Endothelial cell (in vitro differentiated cells): ENCODE results near the gene CALML4. TPM values are rescaled to one million over a fixed set of nuclear protein-coding genes. Genes with fewer than 3 reads are reported as not detected.
A peak's percentile ranks its signal among the peaks of the same experiment; 100 is the strongest.

ENCODE experiments used
- DNase-seq: peaks from one replicate; pipeline ENCODE4 v3.0.0; 2021; ENCODE audit warnings: low spot score
- H3K27ac Mint-ChIP-seq: one replicate; pipeline ENCODE4 v1.8.0; 2021; ENCODE audit warnings: mixed read lengths, inconsistent platforms; ENCODE audit not compliant: unreplicated experiment
- H3K27me3 Mint-ChIP-seq: one replicate; pipeline ENCODE4 v1.8.0; 2021; ENCODE audit warnings: mild to moderate bottlenecking, moderate library complexity, mixed read lengths, inconsistent platforms; ENCODE audit not compliant: unreplicated experiment
- H3K36me3 Mint-ChIP-seq: one replicate; pipeline ENCODE4 v1.8.0; 2021; ENCODE audit warnings: mild to moderate bottlenecking, low read depth, mixed read lengths, inconsistent platforms; ENCODE audit not compliant: unreplicated experiment
- H3K4me1 Mint-ChIP-seq: one replicate; pipeline ENCODE4 v1.8.0; 2021; ENCODE audit warnings: mild to moderate bottlenecking, mixed read lengths, inconsistent platforms; ENCODE audit not compliant: unreplicated experiment
- H3K4me3 Mint-ChIP-seq: one replicate; pipeline ENCODE4 v1.8.0; 2021; ENCODE audit warnings: mild to moderate bottlenecking, mixed read lengths, inconsistent platforms; ENCODE audit not compliant: unreplicated experiment
- H3K9me3 Mint-ChIP-seq: one replicate; pipeline ENCODE4 v1.8.0; 2021; ENCODE audit warnings: mixed read lengths, inconsistent platforms; ENCODE audit not compliant: unreplicated experiment
- total RNA-seq: library from RNA; stranded (reverse); fragmentation: NEBNext Ultra II Directional; extraction: Animal tissue kit (Norgen Biotek cat#: 25700); gene quantifications from one replicate; pipeline ENCODE4 v1.2.1, GENCODE V29; 2021; ENCODE audit not compliant: unreplicated experiment
- TF ChIP-seq, protein P1 (sequence below): fragments of 200-600 bp; sonication (generic); IDR thresholded peaks from one replicate; pipeline ENCODE4 v1.5.0; 2021; ENCODE audit warnings: antibody characterized with exemption; ENCODE audit not compliant: unreplicated experiment

CALML4 gene
- total RNA-seq, 1 donor from 2014 or later: 11.0 TPM

GRCh38 chr15:68195336-68196112, 9.6 kb downstream of the CALML4 start:
- Mint-ChIP-seq H3K27ac (no peak overlapping the region), H3K9me3 (no peaks in the 10 kb centered on the region), H3K36me3 (peaks cover 31% of the 10 kb centered on the region), H3K4me1 (peaks cover 24% of the 10 kb centered on the region), H3K4me3 (no peak overlapping the region), H3K27me3 (peaks cover 9% of the 10 kb centered on the region)
- TF ChIP-seq, protein P1, sequence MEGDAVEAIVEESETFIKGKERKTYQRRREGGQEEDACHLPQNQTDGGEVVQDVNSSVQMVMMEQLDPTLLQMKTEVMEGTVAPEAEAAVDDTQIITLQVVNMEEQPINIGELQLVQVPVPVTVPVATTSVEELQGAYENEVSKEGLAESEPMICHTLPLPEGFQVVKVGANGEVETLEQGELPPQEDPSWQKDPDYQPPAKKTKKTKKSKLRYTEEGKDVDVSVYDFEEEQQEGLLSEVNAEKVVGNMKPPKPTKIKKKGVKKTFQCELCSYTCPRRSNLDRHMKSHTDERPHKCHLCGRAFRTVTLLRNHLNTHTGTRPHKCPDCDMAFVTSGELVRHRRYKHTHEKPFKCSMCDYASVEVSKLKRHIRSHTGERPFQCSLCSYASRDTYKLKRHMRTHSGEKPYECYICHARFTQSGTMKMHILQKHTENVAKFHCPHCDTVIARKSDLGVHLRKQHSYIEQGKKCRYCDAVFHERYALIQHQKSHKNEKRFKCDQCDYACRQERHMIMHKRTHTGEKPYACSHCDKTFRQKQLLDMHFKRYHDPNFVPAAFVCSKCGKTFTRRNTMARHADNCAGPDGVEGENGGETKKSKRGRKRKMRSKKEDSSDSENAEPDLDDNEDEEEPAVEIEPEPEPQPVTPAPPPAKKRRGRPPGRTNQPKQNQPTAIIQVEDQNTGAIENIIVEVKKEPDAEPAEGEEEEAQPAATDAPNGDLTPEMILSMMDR: no peak
- DNase-seq: no peak

DNA sequence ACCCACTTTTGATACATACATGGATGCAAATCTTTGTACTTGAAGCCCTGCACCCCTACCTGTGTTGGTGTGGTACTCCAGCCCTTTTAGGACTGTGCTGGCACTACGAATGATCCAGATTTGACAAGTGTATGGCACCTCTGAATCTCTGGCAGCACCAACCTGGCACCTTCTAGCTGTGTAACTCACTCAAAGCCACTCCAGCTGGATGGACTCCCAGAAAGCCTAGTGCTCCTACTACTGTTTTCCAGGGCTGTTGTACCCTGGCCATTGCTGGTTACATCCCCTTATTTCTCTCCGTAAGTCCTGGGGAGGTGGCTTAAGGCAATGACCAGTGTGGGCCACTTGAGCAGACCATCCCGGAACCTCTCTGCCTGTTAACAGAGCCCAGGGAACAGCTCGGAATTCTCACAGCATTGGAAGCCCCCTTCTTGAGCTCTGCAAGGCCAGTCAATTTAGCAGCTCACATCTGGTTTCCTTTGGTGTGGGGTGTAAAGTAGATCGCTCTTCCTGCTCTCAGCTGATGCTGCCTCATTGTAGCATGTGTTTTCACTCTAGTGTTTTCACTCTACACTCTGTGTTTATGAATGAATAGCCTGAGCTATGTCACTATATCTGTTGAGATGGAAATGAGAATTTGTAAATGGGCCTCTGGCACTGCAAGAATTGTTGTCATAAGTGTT, 12.2 kb downstream of the CALML4 start:
- peaks cover 7% of the 10 kb centered on the region for H3K27me3 Mint-ChIP-seq
- no peak for DNase-seq
- TF ChIP-seq, protein P1: no peak
- H3K9me3 Mint-ChIP-seq: no peaks in the 10 kb centered on the region
- H3K4me3 Mint-ChIP-seq: peak overlapping the region; percentile 15
- H3K27ac Mint-ChIP-seq: peak overlapping the region; percentile 34
- H3K4me1 Mint-ChIP-seq: peaks cover 14% of the 10 kb centered on the region
- peaks cover 32% of the 10 kb centered on the region for H3K36me3 Mint-ChIP-seq

- H3K9me3 Mint-ChIP-seq: no peaks in the 10 kb centered on the region
- peak overlapping the region; percentile 5 for H3K4me3 Mint-ChIP-seq
- peaks cover 33% of the 10 kb centered on the region for H3K36me3 Mint-ChIP-seq
- H3K27ac Mint-ChIP-seq: peak overlapping the region; percentile 34
- TF ChIP-seq, protein P1: no peak
- peaks cover 5% of the 10 kb centered on the region for H3K27me3 Mint-ChIP-seq
- DNase-seq: no peak
- peaks cover 6% of the 10 kb centered on the region for H3K4me1 Mint-ChIP-seq
Measured at GRCh38 chr15:68192117-68192516, 13.0 kb downstream of the CALML4 start.

- H3K4me1 Mint-ChIP-seq: peaks cover 5% of the 10 kb centered on the region
- no peak for DNase-seq
- TF ChIP-seq, protein P1: no peak
- H3K9me3 Mint-ChIP-seq: no peaks in the 10 kb centered on the region
- peaks cover 32% of the 10 kb centered on the region for H3K36me3 Mint-ChIP-seq
- H3K27ac Mint-ChIP-seq: no peak overlapping the region
- H3K4me3 Mint-ChIP-seq: no peak overlapping the region
- peaks cover 5% of the 10 kb centered on the region for H3K27me3 Mint-ChIP-seq
Measured at GRCh38 chr15:68191555-68191954, 13.6 kb downstream of the CALML4 start.

- H3K36me3 Mint-ChIP-seq: peaks cover 36% of the 10 kb centered on the region
- peaks cover 5% of the 10 kb centered on the region for H3K27me3 Mint-ChIP-seq
- no peak for DNase-seq
- TF ChIP-seq, protein P1: no peak
- peaks cover 5% of the 10 kb centered on the region for H3K4me1 Mint-ChIP-seq
- no peak overlapping the region for H3K4me3 Mint-ChIP-seq
- H3K9me3 Mint-ChIP-seq: no peaks in the 10 kb centered on the region
- H3K27ac Mint-ChIP-seq: no peak overlapping the region
Measured at GRCh38 chr15:68190048-68190447, 15.1 kb downstream of the CALML4 start.
